WTC11 (cell line): ENCODE results near the gene ZNF710. TPM values are rescaled to one million over a fixed set of nuclear protein-coding genes. Genes with fewer than 3 reads are reported as not detected.

Source experiments
- ATAC-seq: fragments of 200-7000 bp; cut with Tn5 transposase; 2 replicates; pipeline ENCODE4 v1.10.0; 2021; ENCODE audit warnings: mild to moderate bottlenecking, moderate library complexity
- CTCF ChIA-PET: fragments of 300-600 bp; sonication (Branson Sonifier 250); formaldehyde crosslinking; loops from one replicate; lab custom pipeline; 2021; ENCODE audit warnings: antibody characterized with exemption; lab: Charles Lee
- POLR2A ChIA-PET: fragments of 350-600 bp; sonication (Branson Sonifier 250); formaldehyde crosslinking; loops from one replicate; lab custom pipeline; 2021; ENCODE audit warnings: antibody characterized with exemption; lab: Charles Lee
- DNase-seq: peaks from one replicate; pipeline ENCODE4 v3.0.0; 2021; ENCODE audit warnings: low spot score
- H3K27ac Mint-ChIP-seq: 2 replicates; pipeline ENCODE4 v1.8.0; 2021; ENCODE audit warnings: mixed read lengths
- H3K27me3 Mint-ChIP-seq: 2 replicates; pipeline ENCODE4 v1.8.0; 2021; ENCODE audit warnings: low read depth, mild to moderate bottlenecking, moderate library complexity, mixed read lengths
- H3K36me3 Mint-ChIP-seq: 2 replicates; pipeline ENCODE4 v1.8.0; 2021; ENCODE audit warnings: mixed read lengths
- H3K4me1 Mint-ChIP-seq: 2 replicates; pipeline ENCODE4 v1.8.0; 2022; ENCODE audit warnings: mixed read lengths
- H3K4me3 Mint-ChIP-seq: 2 replicates; pipeline ENCODE4 v1.8.0; 2021; ENCODE audit warnings: mild to moderate bottlenecking, moderate library complexity, mixed read lengths
- H3K9me3 Mint-ChIP-seq: 2 replicates; pipeline ENCODE4 v1.8.0; 2021; ENCODE audit warnings: mixed read lengths
- ETV6 ChIP-seq: sonication (generic); formaldehyde crosslinking; IDR thresholded peaks from 2 replicates; pipeline ENCODE4 v1.8.1; 2022; ENCODE audit warnings: mild to moderate bottlenecking, missing genetic modification reagents
- GTF2I ChIP-seq: fragments of 250-450 bp; sonication (Bioruptor Pico); conservative IDR thresholded peaks from 2 replicates; pipeline ENCODE4 v1.4.0; 2021; ENCODE audit warnings: mild to moderate bottlenecking
- IRF2 ChIP-seq: sonication (generic); formaldehyde crosslinking; IDR thresholded peaks from 2 replicates; pipeline ENCODE4 v1.8.0; 2022; ENCODE audit warnings: low read depth, missing genetic modification reagents, borderline replicate concordance
- KAT7 ChIP-seq: sonication (generic); formaldehyde crosslinking; IDR thresholded peaks from 2 replicates; pipeline ENCODE4 v1.8.1; 2023; ENCODE audit warnings: missing genetic modification reagents, mild to moderate bottlenecking, borderline replicate concordance
- MYBL2 ChIP-seq: sonication (generic); formaldehyde crosslinking; IDR thresholded peaks from 2 replicates; pipeline ENCODE4 v1.8.1; 2023; ENCODE audit warnings: mild to moderate bottlenecking, moderate library complexity, missing genetic modification reagents
- NFE2L1 ChIP-seq: sonication (generic); formaldehyde crosslinking; IDR thresholded peaks from 2 replicates; pipeline ENCODE4 v1.8.1; 2023; ENCODE audit warnings: missing genetic modification reagents
- NR2C2 ChIP-seq: sonication (generic); formaldehyde crosslinking; IDR thresholded peaks from 2 replicates; pipeline ENCODE4 v1.8.0; 2022; ENCODE audit warnings: mild to moderate bottlenecking, missing genetic modification reagents
- OVOL2 ChIP-seq: fragments of 250-450 bp; sonication (Bioruptor Pico); IDR thresholded peaks from 2 replicates; pipeline ENCODE4 v1.9.0; 2021; ENCODE audit warnings: mild to moderate bottlenecking, borderline replicate concordance
- RELA ChIP-seq: sonication (generic); formaldehyde crosslinking; IDR thresholded peaks from 2 replicates; pipeline ENCODE4 v1.8.1; 2022; ENCODE audit warnings: missing genetic modification reagents, mild to moderate bottlenecking, borderline replicate concordance
- TCF7 ChIP-seq: sonication (generic); formaldehyde crosslinking; IDR thresholded peaks from 2 replicates; pipeline ENCODE4 v1.8.0; 2022; ENCODE audit warnings: mild to moderate bottlenecking, low read depth, missing genetic modification reagents, moderate library complexity
- TEAD1 ChIP-seq: sonication (generic); formaldehyde crosslinking; IDR thresholded peaks from 2 replicates; pipeline ENCODE4 v1.8.0; 2022; ENCODE audit warnings: mild to moderate bottlenecking, missing genetic modification reagents
- TP53 ChIP-seq: sonication (generic); formaldehyde crosslinking; IDR thresholded peaks from 2 replicates; pipeline ENCODE4 v1.8.1; 2023; ENCODE audit warnings: mild to moderate bottlenecking, missing genetic modification reagents
- ZNF219 ChIP-seq: sonication (generic); formaldehyde crosslinking; IDR thresholded peaks from 2 replicates; pipeline ENCODE4 v1.8.0; 2023; ENCODE audit warnings: missing genetic modification reagents, mild to moderate bottlenecking, borderline replicate concordance
- ZNF232 ChIP-seq: sonication (generic); formaldehyde crosslinking; IDR thresholded peaks from 2 replicates; pipeline ENCODE4 v1.8.0; 2022; ENCODE audit warnings: mild to moderate bottlenecking, missing genetic modification reagents
- ZNF263 ChIP-seq: sonication (generic); formaldehyde crosslinking; IDR thresholded peaks from 2 replicates; pipeline ENCODE4 v1.8.1; 2022; ENCODE audit warnings: low read depth, mild to moderate bottlenecking, moderate library complexity, missing genetic modification reagents
- total RNA-seq: library from RNA; stranded (reverse); gene quantifications from 3 replicates; pipeline ENCODE4 v1.2.3, GENCODE V29; 2021
- TF ChIP-seq, protein P1 (sequence below): sonication (generic); formaldehyde crosslinking; IDR thresholded peaks from 2 replicates; pipeline ENCODE4 v1.8.0; 2023; ENCODE audit warnings: mild to moderate bottlenecking, missing genetic modification reagents
- TF ChIP-seq, protein P2 (sequence below): sonication (generic); formaldehyde crosslinking; conservative IDR thresholded peaks from 2 replicates; pipeline ENCODE4 v1.8.1; 2023; ENCODE audit warnings: mild to moderate bottlenecking, low read depth, missing genetic modification reagents, moderate library complexity
- TF ChIP-seq, protein P3 (sequence below): sonication (generic); formaldehyde crosslinking; IDR thresholded peaks from 2 replicates; pipeline ENCODE4 v1.8.0; 2022; ENCODE audit warnings: mild to moderate bottlenecking, missing genetic modification reagents
- TF ChIP-seq, protein P4 (sequence below): fragments of 250-450 bp; sonication (Bioruptor Pico); IDR thresholded peaks from 2 replicates; pipeline ENCODE4 v1.9.0; 2021; ENCODE audit warnings: mild to moderate bottlenecking
- TF ChIP-seq, protein P5 (sequence below): sonication (generic); formaldehyde crosslinking; IDR thresholded peaks from 2 replicates; pipeline ENCODE4 v1.8.1; 2022; ENCODE audit warnings: mild to moderate bottlenecking, moderate library complexity, missing genetic modification reagents
- TF ChIP-seq, protein P6 (sequence below): sonication (generic); formaldehyde crosslinking; IDR thresholded peaks from 2 replicates; pipeline ENCODE4 v1.8.1; 2023; ENCODE audit warnings: mild to moderate bottlenecking, missing genetic modification reagents

ZNF710 gene
- total RNA-seq, 1 experiment from 2014 or later = 25.9 TPM

DNA sequence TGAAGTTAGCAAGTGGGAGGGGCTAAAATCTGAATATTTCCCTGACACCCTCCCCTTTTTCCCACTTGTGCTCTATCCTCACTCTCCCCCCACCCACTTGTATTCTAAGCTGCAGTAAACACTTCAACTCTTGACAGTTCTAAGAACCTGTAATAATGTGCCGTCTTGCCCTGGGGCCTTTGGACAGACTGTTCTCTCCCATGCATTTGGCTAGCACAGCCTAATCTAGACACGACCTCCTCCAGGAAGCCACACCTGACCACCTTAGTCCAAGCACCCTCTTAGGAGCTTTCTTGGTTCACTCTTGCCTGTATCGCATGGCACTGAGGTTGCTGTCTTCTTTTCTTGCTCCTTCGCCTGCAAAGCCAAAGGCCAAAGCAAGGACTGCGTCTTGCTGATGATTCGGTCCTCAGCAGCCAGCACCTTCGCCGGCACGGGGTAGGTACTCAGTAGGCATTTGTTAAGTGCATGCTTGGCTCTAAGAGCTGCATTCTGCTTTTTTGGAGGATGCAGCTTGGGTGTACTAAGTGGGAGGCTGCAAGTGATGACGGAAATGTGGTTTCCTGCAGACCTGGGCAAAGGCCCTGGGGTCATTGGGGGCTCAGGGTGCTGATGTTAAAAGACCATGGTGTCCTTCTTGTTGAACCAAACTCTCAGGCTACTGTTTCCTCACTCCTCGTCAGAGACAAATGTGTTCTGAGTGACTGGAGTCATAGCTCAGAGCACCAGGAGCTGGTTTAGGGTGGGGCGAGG is 2.0 kb upstream of the ZNF710 start:
- H3K27ac Mint-ChIP-seq = peak overlapping the region; percentile 57; the same call in 1 of the 2 replicates
- H3K4me1 Mint-ChIP-seq = peaks cover 40% of the 10 kb centered on the region
- no peaks in the 10 kb centered on the region for H3K9me3 Mint-ChIP-seq
- H3K4me3 Mint-ChIP-seq = peak overlapping the region; percentile 82
- peaks cover 10% of the 10 kb centered on the region for H3K27me3 Mint-ChIP-seq
- H3K36me3 Mint-ChIP-seq = no peaks in the 10 kb centered on the region
- 0 out of 2 replicates have a peak, but pooled peaks have one; percentile 44 for TF ChIP-seq GTF2I
- no peak for TF ChIP-seq RELA (CRISPR knock-in tag)
- no peak for TF ChIP-seq OVOL2 (CRISPR knock-in tag)
- TF ChIP-seq NFE2L1 (CRISPR knock-in tag) = no peak
- no peak for TF ChIP-seq KAT7 (CRISPR knock-in tag)
- TF ChIP-seq, protein P1, sequence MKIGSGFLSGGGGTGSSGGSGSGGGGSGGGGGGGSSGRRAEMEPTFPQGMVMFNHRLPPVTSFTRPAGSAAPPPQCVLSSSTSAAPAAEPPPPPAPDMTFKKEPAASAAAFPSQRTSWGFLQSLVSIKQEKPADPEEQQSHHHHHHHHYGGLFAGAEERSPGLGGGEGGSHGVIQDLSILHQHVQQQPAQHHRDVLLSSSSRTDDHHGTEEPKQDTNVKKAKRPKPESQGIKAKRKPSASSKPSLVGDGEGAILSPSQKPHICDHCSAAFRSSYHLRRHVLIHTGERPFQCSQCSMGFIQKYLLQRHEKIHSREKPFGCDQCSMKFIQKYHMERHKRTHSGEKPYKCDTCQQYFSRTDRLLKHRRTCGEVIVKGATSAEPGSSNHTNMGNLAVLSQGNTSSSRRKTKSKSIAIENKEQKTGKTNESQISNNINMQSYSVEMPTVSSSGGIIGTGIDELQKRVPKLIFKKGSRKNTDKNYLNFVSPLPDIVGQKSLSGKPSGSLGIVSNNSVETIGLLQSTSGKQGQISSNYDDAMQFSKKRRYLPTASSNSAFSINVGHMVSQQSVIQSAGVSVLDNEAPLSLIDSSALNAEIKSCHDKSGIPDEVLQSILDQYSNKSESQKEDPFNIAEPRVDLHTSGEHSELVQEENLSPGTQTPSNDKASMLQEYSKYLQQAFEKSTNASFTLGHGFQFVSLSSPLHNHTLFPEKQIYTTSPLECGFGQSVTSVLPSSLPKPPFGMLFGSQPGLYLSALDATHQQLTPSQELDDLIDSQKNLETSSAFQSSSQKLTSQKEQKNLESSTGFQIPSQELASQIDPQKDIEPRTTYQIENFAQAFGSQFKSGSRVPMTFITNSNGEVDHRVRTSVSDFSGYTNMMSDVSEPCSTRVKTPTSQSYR = no peak
- TF ChIP-seq, protein P2, sequence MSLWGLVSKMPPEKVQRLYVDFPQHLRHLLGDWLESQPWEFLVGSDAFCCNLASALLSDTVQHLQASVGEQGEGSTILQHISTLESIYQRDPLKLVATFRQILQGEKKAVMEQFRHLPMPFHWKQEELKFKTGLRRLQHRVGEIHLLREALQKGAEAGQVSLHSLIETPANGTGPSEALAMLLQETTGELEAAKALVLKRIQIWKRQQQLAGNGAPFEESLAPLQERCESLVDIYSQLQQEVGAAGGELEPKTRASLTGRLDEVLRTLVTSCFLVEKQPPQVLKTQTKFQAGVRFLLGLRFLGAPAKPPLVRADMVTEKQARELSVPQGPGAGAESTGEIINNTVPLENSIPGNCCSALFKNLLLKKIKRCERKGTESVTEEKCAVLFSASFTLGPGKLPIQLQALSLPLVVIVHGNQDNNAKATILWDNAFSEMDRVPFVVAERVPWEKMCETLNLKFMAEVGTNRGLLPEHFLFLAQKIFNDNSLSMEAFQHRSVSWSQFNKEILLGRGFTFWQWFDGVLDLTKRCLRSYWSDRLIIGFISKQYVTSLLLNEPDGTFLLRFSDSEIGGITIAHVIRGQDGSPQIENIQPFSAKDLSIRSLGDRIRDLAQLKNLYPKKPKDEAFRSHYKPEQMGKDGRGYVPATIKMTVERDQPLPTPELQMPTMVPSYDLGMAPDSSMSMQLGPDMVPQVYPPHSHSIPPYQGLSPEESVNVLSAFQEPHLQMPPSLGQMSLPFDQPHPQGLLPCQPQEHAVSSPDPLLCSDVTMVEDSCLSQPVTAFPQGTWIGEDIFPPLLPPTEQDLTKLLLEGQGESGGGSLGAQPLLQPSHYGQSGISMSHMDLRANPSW (CRISPR knock-in tag) = no peak
- no peak for TF ChIP-seq ZNF232 (CRISPR knock-in tag)
- TF ChIP-seq, protein P3, sequence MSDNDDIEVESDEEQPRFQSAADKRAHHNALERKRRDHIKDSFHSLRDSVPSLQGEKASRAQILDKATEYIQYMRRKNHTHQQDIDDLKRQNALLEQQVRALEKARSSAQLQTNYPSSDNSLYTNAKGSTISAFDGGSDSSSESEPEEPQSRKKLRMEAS (CRISPR knock-in tag) = no peak
- TF ChIP-seq TEAD1 (CRISPR knock-in tag) = 0 out of 2 replicates have a peak, but pooled peaks have one; percentile 8
- no peak for ATAC-seq
- no peak for DNase-seq
- CTCF ChIA-PET = interaction anchor here (0.6 to 3.8 kb wide), 5 partner anchors 23 to 105 kb away, joined by 3 to 16 read pairs (median 5); partner anchors contain the start of gene AP3S2
- POLR2A ChIA-PET = interaction anchor here (0.6 to 1.4 kb wide), 2 partner anchors 76 to 151 kb away, joined by 3 to 5 read pairs; no protein-coding TSS in a partner anchor

DNA sequence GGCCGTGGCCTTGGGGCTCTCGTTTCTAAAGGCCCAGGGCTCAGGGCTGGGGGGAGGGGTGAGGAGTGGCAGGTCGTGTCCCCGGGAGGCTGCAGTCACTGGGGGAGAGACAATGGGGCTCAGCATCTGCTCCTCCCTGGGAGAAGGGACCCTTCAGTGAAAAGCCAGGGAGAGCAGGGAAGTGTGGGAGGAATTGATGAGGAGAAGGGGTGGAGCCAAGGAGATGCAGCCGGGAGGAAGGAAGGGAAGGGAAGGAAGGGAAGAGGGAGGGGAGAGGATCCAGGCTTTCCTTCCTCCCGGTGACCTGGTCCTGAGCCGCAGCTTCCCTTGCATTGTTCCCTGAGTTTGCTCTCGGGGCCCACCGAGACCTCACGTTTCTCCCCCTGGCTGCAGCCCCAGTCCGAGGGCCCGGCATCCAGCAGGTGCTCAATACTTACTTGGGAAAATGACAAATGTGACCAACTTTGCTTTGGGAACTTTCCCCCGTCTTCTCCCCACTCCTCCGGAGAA is 1.4 kb upstream of the ZNF710 start:
- CTCF ChIA-PET = interaction anchor here (0.6 to 3.8 kb wide), 5 partner anchors 28 to 106 kb away, joined by 3 to 16 read pairs (median 5); partner anchors contain the start of genes AP3S2 and ARPIN
- H3K4me3 Mint-ChIP-seq = peak overlapping the region; percentile 82
- no peaks in the 10 kb centered on the region for H3K36me3 Mint-ChIP-seq
- H3K4me1 Mint-ChIP-seq = peaks cover 46% of the 10 kb centered on the region
- ATAC-seq (peak; percentile 66), DNase-seq (peak; percentile 56)
- H3K27me3 Mint-ChIP-seq = peaks cover 11% of the 10 kb centered on the region
- H3K27ac Mint-ChIP-seq = peak overlapping the region; percentile 65; the same call in 1 of the 2 replicates
- no peaks in the 10 kb centered on the region for H3K9me3 Mint-ChIP-seq
- POLR2A ChIA-PET = interaction anchor here (0.6 to 1.6 kb wide), 3 partner anchors 34 to 151 kb away, joined by 3 to 5 read pairs (median 4); no protein-coding TSS in a partner anchor
- TF ChIP-seq, protein P4, sequence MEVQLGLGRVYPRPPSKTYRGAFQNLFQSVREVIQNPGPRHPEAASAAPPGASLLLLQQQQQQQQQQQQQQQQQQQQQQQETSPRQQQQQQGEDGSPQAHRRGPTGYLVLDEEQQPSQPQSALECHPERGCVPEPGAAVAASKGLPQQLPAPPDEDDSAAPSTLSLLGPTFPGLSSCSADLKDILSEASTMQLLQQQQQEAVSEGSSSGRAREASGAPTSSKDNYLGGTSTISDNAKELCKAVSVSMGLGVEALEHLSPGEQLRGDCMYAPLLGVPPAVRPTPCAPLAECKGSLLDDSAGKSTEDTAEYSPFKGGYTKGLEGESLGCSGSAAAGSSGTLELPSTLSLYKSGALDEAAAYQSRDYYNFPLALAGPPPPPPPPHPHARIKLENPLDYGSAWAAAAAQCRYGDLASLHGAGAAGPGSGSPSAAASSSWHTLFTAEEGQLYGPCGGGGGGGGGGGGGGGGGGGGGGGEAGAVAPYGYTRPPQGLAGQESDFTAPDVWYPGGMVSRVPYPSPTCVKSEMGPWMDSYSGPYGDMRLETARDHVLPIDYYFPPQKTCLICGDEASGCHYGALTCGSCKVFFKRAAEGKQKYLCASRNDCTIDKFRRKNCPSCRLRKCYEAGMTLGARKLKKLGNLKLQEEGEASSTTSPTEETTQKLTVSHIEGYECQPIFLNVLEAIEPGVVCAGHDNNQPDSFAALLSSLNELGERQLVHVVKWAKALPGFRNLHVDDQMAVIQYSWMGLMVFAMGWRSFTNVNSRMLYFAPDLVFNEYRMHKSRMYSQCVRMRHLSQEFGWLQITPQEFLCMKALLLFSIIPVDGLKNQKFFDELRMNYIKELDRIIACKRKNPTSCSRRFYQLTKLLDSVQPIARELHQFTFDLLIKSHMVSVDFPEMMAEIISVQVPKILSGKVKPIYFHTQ (CRISPR knock-in tag) = no peak
- TF ChIP-seq ETV6 (CRISPR knock-in tag) (0 out of 2 replicates have a peak, but pooled peaks have one; percentile 71), TCF7 (CRISPR knock-in tag) (no peak), MYBL2 (CRISPR knock-in tag) (no peak), ZNF219 (CRISPR knock-in tag) (no peak), TP53 (no peak), ZNF263 (CRISPR knock-in tag) (0 out of 2 replicates have a peak, but pooled peaks have one; percentile 22), NFE2L1 (CRISPR knock-in tag) (no peak), NR2C2 (CRISPR knock-in tag) (no peak), GTF2I (no peak), IRF2 (CRISPR knock-in tag) (no peak)
- TF ChIP-seq, protein P5, sequence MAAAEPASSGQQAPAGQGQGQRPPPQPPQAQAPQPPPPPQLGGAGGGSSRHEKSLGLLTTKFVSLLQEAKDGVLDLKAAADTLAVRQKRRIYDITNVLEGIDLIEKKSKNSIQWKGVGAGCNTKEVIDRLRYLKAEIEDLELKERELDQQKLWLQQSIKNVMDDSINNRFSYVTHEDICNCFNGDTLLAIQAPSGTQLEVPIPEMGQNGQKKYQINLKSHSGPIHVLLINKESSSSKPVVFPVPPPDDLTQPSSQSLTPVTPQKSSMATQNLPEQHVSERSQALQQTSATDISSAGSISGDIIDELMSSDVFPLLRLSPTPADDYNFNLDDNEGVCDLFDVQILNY (CRISPR knock-in tag) = no peak
- TF ChIP-seq, protein P6, sequence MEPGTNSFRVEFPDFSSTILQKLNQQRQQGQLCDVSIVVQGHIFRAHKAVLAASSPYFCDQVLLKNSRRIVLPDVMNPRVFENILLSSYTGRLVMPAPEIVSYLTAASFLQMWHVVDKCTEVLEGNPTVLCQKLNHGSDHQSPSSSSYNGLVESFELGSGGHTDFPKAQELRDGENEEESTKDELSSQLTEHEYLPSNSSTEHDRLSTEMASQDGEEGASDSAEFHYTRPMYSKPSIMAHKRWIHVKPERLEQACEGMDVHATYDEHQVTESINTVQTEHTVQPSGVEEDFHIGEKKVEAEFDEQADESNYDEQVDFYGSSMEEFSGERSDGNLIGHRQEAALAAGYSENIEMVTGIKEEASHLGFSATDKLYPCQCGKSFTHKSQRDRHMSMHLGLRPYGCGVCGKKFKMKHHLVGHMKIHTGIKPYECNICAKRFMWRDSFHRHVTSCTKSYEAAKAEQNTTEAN (CRISPR knock-in tag) = no peak
